ENCODE measurements around the gene SKAP1. TPM values are rescaled to one million over a fixed set of nuclear protein-coding genes. Genes with fewer than 3 reads are reported as not detected.

Gene SKAP1
- total RNA-seq, 1 donor from 2014 or later: not detected

GRCh38 chr17:48095611-48096010, 334.4 kb downstream of the SKAP1 start:
- no peak overlapping the region for H3K27ac ChIP-seq
- peaks cover 94% of the 10 kb centered on the region for H4K20me1 ChIP-seq (ENCODE audit: low read depth)
- H3K9me3 ChIP-seq (ENCODE audit: low read depth): no peaks in the 10 kb centered on the region
- H3K4me2 ChIP-seq: no peak overlapping the region
- no peak for DNase-seq (ENCODE audit: low spot score)
- H2AFZ ChIP-seq (replicated peaks): no peak overlapping the region
- peaks cover 3% of the 10 kb centered on the region for H3K4me1 ChIP-seq
- H3K27me3 Mint-ChIP-seq (ENCODE audit: insufficient read depth, low read depth): no peaks in the 10 kb centered on the region
- H3K36me3 Mint-ChIP-seq: peaks cover 17% of the 10 kb centered on the region
- no peaks in the 10 kb centered on the region for H3K27me3 ChIP-seq
- TF ChIP-seq, protein P1, sequence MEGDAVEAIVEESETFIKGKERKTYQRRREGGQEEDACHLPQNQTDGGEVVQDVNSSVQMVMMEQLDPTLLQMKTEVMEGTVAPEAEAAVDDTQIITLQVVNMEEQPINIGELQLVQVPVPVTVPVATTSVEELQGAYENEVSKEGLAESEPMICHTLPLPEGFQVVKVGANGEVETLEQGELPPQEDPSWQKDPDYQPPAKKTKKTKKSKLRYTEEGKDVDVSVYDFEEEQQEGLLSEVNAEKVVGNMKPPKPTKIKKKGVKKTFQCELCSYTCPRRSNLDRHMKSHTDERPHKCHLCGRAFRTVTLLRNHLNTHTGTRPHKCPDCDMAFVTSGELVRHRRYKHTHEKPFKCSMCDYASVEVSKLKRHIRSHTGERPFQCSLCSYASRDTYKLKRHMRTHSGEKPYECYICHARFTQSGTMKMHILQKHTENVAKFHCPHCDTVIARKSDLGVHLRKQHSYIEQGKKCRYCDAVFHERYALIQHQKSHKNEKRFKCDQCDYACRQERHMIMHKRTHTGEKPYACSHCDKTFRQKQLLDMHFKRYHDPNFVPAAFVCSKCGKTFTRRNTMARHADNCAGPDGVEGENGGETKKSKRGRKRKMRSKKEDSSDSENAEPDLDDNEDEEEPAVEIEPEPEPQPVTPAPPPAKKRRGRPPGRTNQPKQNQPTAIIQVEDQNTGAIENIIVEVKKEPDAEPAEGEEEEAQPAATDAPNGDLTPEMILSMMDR (IDR thresholded peaks at IDR 0.05): no peak
- no peak for TF ChIP-seq EZH2 (IDR thresholded peaks at IDR 0.05)
- H3F3A ChIP-seq (ENCODE audit: low read depth): peaks cover 8% of the 10 kb centered on the region
- no peaks in the 10 kb centered on the region for H3K36me3 ChIP-seq
- no peak overlapping the region for H3K9ac ChIP-seq
- no peak overlapping the region for H3K4me3 Mint-ChIP-seq
- no peaks in the 10 kb centered on the region for H3K9me3 Mint-ChIP-seq
- peaks cover 100% of the 10 kb centered on the region for H3K79me2 ChIP-seq (ENCODE audit: low read depth)
- H3K4me1 Mint-ChIP-seq: peaks cover 7% of the 10 kb centered on the region
- no peak overlapping the region for H3K4me3 ChIP-seq
- H3K27ac Mint-ChIP-seq: no peak overlapping the region

DNA sequence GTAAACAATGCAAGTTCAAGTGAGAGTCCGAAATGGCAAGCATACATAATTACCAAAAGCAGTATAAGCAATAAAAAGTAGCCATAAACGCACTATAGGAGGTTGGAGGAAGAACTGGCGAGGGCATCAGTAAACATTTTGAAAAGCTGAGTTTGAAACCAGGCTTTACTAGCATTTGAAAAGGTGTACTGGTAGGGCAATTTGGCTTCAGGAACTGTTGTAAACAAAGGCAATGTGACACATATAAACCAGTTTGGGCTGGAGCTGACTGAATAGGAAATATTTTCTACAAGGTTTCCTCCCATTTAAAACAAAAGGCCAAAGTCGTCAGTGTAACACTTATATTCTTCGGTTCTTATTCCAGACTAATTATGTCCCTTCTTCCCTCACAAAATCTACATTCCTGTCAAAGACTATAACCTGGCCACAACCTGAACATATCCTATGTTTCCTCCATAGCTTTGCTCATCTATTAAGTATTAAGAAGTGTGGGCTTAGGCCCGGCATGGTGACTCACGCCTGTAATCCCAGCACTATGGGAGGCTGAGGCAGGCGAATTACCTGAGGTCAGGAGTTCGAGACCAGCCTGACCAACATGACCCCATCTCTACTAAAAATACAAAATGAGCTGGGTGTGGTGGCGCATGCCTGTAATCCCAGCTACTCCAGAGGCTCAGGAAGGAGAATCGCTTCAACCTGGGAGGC, 336.5 kb downstream of the SKAP1 start:
- H3K27me3 Mint-ChIP-seq (ENCODE audit: insufficient read depth, low read depth): peaks cover 3% of the 10 kb centered on the region
- H3K9me3 Mint-ChIP-seq: no peaks in the 10 kb centered on the region
- peaks cover 100% of the 10 kb centered on the region for H3K79me2 ChIP-seq (ENCODE audit: low read depth)
- H3F3A ChIP-seq (ENCODE audit: low read depth): peaks cover 2% of the 10 kb centered on the region
- H3K36me3 Mint-ChIP-seq: peaks cover 19% of the 10 kb centered on the region
- H3K36me3 ChIP-seq: no peaks in the 10 kb centered on the region
- H3K4me3 Mint-ChIP-seq: no peak overlapping the region
- H3K9ac ChIP-seq: no peak overlapping the region
- no peak overlapping the region for H3K27ac ChIP-seq
- H3K27ac Mint-ChIP-seq: no peak overlapping the region
- H4K20me1 ChIP-seq (ENCODE audit: low read depth): peaks cover 93% of the 10 kb centered on the region
- H2AFZ ChIP-seq (replicated peaks): no peak overlapping the region
- DNase-seq (ENCODE audit: low spot score): no peak
- TF ChIP-seq EZH2phosphoT487 (IDR thresholded peaks at IDR 0.05) (no peak), EZH2 (IDR thresholded peaks at IDR 0.05) (no peak)
- TF ChIP-seq, protein P1 (IDR thresholded peaks at IDR 0.05): no peak
- H3K9me3 ChIP-seq (ENCODE audit: low read depth): no peaks in the 10 kb centered on the region
- no peaks in the 10 kb centered on the region for H3K4me1 ChIP-seq
- no peaks in the 10 kb centered on the region for H3K27me3 ChIP-seq
- peaks cover 6% of the 10 kb centered on the region for H3K4me1 Mint-ChIP-seq
- H3K4me3 ChIP-seq: no peak overlapping the region
- no peak overlapping the region for H3K4me2 ChIP-seq

DNA sequence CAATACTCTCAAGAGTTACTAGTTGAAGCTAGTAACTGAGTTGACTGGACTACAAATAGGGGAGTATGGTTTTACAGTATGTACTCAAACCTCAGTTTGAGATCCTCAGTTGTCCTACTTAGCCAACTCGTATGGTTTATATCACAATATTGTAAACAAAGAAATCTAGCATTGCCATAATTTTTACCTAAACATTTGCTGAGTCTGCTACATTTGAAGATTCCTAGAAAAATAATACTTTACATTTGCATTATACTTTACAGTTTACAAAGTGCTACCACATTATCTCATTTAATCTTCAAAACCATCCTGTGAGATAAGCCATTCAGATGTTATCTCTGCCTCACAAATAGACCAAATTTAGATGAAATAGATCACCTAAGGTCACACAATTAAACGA, 345.1 kb downstream of the SKAP1 start:
- peaks cover 83% of the 10 kb centered on the region for H4K20me1 ChIP-seq (ENCODE audit: low read depth)
- H3K27me3 ChIP-seq: no peaks in the 10 kb centered on the region
- no peak overlapping the region for H3K4me3 Mint-ChIP-seq
- H3K36me3 Mint-ChIP-seq: peaks cover 4% of the 10 kb centered on the region
- H3K9me3 Mint-ChIP-seq: no peaks in the 10 kb centered on the region
- no peak overlapping the region for H3K4me3 ChIP-seq
- TF ChIP-seq EZH2phosphoT487 (IDR thresholded peaks at IDR 0.05) (no peak), EZH2 (IDR thresholded peaks at IDR 0.05) (no peak)
- TF ChIP-seq, protein P1 (IDR thresholded peaks at IDR 0.05): no peak
- no peak overlapping the region for H3K4me2 ChIP-seq
- no peak overlapping the region for H3K27ac ChIP-seq
- H3K27me3 Mint-ChIP-seq (ENCODE audit: insufficient read depth, low read depth): peaks cover 3% of the 10 kb centered on the region
- H2AFZ ChIP-seq (replicated peaks): no peak overlapping the region
- no peak overlapping the region for H3K27ac Mint-ChIP-seq
- H3K36me3 ChIP-seq: no peaks in the 10 kb centered on the region
- H3K4me1 Mint-ChIP-seq: peaks cover 12% of the 10 kb centered on the region
- H3K9ac ChIP-seq: no peak overlapping the region
- H3K79me2 ChIP-seq (ENCODE audit: low read depth): peaks cover 99% of the 10 kb centered on the region
- H3K9me3 ChIP-seq (ENCODE audit: low read depth): no peaks in the 10 kb centered on the region
- no peak for DNase-seq (ENCODE audit: low spot score)
- no peaks in the 10 kb centered on the region for H3K4me1 ChIP-seq
- peaks cover 22% of the 10 kb centered on the region for H3F3A ChIP-seq (ENCODE audit: low read depth)

MicroRNAs within 50 kb of the gene (microRNA counts, 767-probe panel; counts per million panel counts)
- 460 counts per million, percentile 90 among the panel's probes with 10 or more counts for microRNA hsa-miR-1203

Small RNA genes lying within 50 kb of the gene (microRNA-seq; reads per million reads assigned to microRNA genes)
- gene MIR1203: not detected

Small RNA genes lying within 50 kb of the gene (small RNA-seq; reads per million reads assigned to genes)
- gene MIR1203 (not detected), gene RF00012 (not detected), gene RF00019 (not detected), gene RNU6-1152P (not detected), gene RNU6-1201P (0.14 reads per million)

Other genes starting within 250 kb of the SKAP1 start
- not detected in 2 replicates for gene HOXB1, start 100.8 kb upstream of the SKAP1 start, total RNA-seq (ENCODE audit: low replicate concordance)
- not detected in 2 replicates for gene HOXB2, start 114.9 kb upstream of the SKAP1 start, total RNA-seq (ENCODE audit: low replicate concordance)
- not detected in 2 replicates for gene HOXB4, start 148.1 kb upstream of the SKAP1 start, total RNA-seq (ENCODE audit: low replicate concordance)
- not detected in 2 replicates for gene HOXB3, start 160.0 kb upstream of the SKAP1 start, total RNA-seq (ENCODE audit: low replicate concordance)
- not detected in 2 replicates for gene HOXB5, start 163.6 kb upstream of the SKAP1 start, total RNA-seq (ENCODE audit: low replicate concordance)
- gene HOXB6, start 174.8 kb upstream of the SKAP1 start, total RNA-seq (ENCODE audit: low replicate concordance): not detected in 2 replicates
- not detected in 2 replicates for gene HOXB7, start 180.8 kb upstream of the SKAP1 start, total RNA-seq (ENCODE audit: low replicate concordance)
- not detected in 2 replicates for gene HOXB8, start 185.1 kb upstream of the SKAP1 start, total RNA-seq (ENCODE audit: low replicate concordance)
- not detected in 2 replicates for gene HOXB9, start 196.1 kb upstream of the SKAP1 start, total RNA-seq (ENCODE audit: low replicate concordance)